Sigmoid colon (tissue), 4 donors: ENCODE results near the gene YWHAG.

Experiments
- EP300 ChIP-seq, 4 donors: sonication (generic); formaldehyde crosslinking; IDR thresholded peaks; one replicate each; pipeline ENCODE4 v1.6.1; 2017; ENCODE audit warnings: antibody characterized with exemption in 4 of 4
- POLR2A ChIP-seq, 2 donors: fragments of 450-650 bp; IDR thresholded peaks; one replicate each; pipeline ENCODE4 v1.6.1; 2016; ENCODE audit warnings: antibody characterized with exemption in 2 of 2, mild to moderate bottlenecking in 2 of 2, moderate library complexity in 2 of 2
- TF ChIP-seq, protein P1 (sequence below), 4 experiments: fragments of 450-650 bp in 3 of 4; fragments of 200-600 bp in 1 of 4; IDR thresholded peaks; one replicate each; pipeline ENCODE4 v1.5.1; 2016 to 2019; ENCODE audit warnings: antibody characterized with exemption in 4 of 4, mild to moderate bottlenecking in 3 of 4, moderate library complexity in 2 of 4

GRCh38 chr7:76394957-76395356, 36.2 kb upstream of the YWHAG start:
- TF ChIP-seq POLR2A (IDR thresholded peaks at IDR 0.05): no peak
- TF ChIP-seq, protein P1, sequence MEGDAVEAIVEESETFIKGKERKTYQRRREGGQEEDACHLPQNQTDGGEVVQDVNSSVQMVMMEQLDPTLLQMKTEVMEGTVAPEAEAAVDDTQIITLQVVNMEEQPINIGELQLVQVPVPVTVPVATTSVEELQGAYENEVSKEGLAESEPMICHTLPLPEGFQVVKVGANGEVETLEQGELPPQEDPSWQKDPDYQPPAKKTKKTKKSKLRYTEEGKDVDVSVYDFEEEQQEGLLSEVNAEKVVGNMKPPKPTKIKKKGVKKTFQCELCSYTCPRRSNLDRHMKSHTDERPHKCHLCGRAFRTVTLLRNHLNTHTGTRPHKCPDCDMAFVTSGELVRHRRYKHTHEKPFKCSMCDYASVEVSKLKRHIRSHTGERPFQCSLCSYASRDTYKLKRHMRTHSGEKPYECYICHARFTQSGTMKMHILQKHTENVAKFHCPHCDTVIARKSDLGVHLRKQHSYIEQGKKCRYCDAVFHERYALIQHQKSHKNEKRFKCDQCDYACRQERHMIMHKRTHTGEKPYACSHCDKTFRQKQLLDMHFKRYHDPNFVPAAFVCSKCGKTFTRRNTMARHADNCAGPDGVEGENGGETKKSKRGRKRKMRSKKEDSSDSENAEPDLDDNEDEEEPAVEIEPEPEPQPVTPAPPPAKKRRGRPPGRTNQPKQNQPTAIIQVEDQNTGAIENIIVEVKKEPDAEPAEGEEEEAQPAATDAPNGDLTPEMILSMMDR (IDR thresholded peaks at IDR 0.05): no peak
- TF ChIP-seq EP300 (IDR thresholded peaks at IDR 0.05): no peak
